Eye (tissue), 1 donor: ENCODE measurements around the gene HIRA.
"Not testable (repeated sequence)": the region's sequence is repeated elsewhere in the genome, so short reads cannot be mapped to it uniquely, and the experiment has no call there.

ENCODE experiments used
- DNase-seq: peaks from one replicate; pipeline ENCODE4 v3.0.0-alpha.2; 2015

HIRA gene

DNA sequence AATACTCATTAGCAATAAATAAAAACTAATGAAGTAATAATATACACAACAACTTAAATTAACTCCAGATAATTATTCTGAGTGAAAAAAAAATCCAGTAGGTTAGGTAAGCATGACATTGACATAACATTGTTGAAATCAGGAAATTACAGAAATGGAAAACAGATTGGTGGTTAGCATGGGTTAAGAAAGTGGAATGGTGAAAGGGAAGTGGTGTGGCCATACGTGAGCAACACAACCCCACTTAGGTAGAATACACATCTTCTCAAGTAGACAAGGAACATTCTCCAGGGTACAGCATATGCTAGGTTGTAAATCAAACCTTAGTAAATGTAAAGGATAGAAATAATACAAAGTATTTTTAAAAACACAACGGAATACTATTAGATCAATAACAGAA is 109.8 kb downstream of the HIRA start:
- no peak for DNase-seq

DNA sequence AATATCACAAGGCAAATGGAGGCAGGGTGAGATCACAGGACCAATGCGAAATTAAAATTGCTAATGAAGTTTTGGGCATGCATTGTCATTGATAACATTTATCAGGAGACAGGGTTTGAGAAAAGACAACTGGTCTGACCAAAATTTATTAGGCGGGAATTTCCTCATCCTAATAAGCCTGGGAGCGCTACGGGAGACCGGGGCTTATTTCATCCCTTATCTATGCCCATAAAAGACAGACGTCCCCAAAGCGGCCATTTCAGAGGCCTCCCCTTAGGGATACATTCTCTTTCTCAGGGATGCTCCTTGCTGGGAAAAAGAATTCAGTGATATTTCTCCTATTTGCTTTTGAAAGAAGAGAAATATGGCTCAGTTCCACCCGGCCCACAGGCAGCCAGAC is 111.4 kb downstream of the HIRA start:
- DNase-seq = not testable (repeated sequence)

DNA sequence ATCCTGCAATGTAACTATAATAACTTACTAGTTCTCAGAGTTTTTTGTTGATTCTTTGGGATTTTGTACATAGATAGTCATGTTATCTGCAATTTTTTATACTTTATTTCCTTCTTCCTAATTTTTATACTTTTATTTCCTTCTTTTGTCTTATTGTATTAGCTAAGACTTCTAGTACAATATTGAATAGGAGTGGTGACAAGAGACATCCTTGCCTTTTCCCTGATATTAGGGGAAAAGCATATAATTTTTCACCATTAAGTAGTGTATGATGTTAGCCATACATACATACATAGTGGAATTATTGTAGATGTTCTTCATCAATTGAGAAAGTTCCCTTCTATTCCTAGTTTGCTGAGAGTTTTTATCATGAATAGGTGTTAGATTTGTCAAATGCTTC is 112.3 kb downstream of the HIRA start:
- DNase-seq = no peak

DNA sequence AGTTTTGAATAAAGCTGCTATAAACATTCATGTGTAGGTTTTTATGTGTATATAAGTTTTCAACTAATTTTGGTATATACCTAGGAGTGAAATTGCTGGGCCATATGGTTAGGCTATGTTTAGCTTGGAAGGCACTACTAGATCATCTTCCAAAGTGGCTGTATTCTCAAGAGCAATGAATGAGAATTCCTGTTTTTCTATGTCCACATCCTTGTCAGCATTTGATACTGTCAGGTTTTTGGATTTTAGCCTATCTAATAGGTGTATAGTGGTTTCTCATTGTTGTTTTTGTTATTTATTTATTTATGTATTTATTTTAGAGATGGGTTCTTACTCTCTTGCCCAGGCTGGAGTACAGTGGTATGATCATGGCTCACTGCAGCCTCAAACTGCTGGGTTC is 113.7 kb downstream of the HIRA start:
- no peak for DNase-seq

DNA sequence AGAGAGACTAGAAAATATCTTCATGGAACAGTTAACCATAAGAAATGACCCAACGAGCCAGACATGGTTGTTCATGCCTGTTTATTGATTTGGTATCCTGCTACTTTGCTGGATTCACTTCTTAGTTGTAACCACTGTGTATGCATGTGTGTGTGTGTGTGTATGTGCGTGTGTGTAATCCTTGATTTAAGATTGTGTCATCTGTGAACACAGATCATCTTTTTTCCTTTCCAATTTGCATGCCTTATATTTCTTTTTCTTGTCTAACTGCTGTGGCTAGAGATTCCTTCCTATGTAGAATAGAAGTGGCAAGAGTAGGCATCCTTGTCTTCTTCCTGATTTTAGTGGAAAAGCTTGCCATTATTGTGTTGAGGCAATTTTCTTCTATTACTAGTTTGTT is 123.7 kb downstream of the HIRA start:
- DNase-seq = no peak

DNA sequence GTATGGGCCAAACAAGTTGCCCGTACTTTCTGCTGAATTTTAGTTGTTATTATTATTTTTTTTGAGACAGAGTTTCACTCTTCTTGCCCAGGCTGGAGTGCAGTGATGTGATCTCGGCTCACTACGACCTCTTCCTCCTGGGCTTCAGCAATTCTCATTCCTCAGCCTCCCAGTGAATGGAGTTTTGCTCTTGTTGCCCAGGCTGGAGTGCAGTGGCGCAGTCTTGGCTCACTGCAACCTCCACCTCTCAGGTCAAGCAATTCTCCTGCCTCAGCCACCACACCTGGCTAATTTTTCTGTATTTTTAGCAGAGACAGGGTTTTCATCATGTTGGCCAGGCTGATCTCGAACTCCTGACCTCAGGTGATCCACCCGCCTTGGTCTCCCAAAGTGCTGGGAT is 125.0 kb downstream of the HIRA start:
- DNase-seq = not testable (repeated sequence)

DNA sequence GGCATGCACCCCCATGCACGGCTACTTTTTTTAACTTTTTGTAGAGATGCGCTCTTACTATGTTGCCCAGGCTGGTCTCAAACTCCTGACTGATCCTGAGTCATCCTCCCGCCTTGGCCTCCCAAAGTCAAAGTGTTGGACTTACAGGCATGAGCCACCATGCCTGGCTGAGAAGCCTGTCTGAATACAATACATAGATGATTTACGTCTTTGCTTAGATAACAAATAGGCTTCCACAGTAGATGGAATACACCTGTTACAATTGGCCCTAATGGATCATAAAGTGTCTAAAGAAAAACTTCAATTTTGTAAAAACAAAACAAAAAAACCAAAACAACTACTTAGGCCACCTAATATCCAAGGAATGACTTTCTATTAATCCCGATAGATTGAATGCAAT is 127.0 kb downstream of the HIRA start:
- no peak for DNase-seq

DNA sequence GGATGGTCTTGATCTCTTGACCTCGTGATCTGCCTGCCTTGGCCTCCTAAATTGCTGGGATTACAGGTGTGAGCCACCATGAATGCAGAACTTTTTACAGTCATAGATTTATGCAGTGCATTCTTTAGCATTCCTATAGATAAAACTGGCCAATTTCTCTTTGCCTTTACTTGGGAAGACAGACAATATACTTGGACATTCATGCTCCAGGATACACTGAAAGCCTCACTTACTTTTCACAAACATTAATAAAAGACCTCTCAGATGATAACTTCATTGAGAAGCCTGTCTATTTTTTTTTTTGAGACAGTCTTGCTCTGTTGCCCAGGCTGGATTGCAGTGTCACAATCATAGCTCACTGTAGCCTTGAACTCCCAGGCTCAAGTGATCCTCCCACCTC is 127.7 kb downstream of the HIRA start:
- no peak for DNase-seq

DNA sequence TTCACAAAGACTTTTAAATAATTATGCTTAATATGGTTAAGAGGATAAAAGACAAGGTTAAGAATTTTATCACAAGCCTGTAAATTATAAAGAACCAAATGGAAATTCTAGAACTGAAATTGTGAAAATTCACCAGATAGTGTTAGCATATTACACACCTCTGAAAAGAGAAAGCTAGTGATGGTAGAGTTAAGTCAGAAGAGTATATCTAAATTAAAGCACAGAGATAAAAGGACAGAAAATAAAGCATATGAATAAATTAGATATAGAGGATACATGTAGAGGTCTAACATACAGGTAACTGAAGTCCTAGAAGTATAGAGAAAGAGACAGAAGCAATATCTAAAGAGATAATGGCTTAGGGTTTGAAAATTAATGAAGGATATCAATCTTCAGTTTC is 135.8 kb downstream of the HIRA start:
- DNase-seq = no peak

DNA sequence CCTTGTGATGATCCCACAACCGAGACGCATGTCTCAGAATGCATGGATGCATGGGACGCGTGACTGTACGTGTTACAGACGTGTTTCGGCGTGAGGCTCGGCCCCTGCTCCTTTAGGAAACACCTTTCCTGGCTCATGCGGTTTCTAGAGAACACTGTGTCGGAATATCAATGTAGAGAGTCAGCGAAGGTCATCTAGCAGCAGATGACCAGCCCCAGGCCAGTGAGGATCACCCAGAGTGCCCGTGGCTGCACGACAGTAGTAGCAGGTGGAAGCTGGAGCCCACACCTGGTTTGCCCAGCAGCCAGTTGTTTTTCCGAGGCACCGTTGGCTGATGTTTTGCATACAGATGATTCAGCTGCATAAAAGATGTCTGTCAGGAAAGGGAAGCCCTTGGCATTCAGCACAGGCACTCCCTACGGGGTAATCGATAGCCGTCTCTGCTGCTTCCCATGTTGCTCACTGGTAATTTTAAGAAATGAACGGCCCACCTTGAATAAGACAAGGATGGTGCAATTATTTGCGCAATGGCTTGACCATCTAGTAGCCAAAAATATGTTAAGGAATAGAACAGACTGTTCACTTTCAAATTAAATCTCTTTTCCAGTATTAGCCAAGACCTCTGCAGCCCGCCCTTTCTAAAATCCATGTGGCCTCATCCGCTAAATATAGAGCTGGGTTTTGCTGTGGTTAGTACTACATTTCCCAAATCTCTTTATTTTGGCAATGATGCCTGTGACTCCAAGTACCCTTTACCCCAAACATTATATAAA is 138.9 kb downstream of the HIRA start:
- peak; percentile 3 for DNase-seq

DNA sequence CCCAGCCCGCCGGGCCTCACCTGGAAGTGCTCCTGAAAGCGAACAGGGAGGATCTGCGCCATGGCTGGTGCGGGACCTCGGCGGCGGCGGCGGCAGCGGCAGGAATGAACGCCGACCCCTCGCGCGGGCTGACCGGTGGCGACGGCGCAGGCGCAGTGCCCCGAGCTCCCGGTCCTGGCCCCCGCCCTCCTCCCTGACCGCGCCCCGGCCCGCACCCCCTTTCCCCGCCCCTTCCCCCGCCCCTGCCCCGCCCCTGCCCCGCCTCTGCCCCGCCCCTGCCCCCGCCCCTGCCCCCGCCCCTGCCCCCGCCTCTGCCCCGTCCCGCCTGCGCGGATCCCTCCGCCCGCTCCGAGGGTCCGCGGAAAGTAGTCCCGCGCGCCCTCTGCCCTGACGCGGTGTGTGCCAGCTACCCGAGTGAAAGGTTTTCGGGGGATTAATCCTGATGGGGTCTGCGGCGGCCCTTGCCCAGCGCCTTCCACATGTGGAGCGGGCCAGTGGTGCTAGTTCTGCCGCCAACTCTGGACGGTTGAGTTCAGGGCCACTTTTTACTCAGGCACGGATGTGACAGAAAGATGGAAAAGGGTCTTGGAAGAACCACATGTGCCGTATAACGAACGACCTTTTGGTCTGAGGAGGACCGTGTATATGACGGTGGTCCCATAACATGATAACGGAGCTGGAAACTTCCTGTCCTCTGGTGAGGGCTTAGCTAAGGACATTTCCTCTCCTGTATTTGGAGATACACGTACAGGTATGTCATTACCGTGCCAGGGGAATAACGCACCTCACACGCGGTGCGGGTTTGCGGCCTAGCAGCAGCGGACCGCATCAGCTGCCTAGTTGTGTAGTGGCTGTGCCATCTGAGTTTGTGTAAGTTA is 139.7 kb downstream of the HIRA start, which contains the start of gene CLTCL1:
Gene CLTCL1 (minus strand): TSS at position 140 of the 878 bp plus-strand sequence. CDS start 78 bp downstream, at position 62.
- DNase-seq = peak; percentile 90

DNA sequence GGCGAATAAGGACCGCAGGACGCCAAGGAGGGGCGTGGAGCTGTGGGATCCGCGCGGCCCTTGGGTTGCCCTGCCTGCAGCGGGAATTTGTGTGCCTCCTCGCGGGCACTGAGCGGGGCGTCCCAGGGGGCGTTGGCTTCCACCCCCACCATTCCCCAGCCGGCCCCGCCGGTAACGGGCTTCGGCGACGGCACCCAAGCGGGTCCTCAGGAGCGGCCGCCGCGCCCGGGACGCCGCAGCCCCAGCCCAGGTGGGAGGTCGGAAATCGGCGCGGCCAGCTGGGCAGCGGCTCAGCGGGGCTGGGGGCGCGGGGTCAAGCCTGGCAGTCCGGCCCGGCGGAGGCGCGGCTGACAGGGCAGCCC is 140.3 kb downstream of the HIRA start:
- no peak for DNase-seq

DNA sequence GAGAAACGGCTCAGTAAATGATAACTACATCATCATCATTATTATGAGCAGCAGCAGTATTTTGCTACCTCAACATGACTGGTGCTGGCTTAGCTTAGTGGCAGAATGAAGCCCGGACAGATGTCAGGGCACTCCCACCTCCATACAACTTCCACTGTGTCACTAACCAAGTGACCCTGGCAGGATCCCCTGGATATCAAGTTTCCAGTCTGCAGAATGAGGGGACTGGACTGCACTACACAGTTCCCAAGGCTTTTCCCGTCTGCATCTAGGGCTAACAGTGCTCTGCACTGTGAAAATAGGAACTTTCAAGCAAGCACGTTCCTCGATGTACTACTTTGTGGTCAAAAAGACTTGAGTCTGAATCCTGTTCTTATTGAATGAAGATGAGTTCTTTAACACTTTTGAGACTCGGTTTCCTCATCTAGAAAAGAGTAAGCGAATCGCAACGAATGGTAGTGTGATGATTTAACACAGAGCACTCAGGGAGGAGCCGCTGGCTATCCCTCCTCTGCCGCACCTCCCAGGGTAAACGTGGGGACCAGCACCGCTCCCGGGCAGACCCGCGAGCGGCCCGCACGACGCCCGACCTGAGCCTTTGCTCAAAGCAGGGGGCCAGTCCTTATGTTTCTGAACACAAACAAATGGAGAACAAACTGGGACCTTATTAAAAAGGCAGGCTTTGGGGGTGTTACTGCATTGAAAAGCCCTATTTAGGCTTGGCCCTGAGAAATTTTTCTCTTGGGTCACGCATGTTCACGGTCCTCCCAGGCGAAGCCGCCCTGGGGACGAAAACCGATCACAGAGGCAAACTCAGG is 140.9 kb downstream of the HIRA start:
- peak; percentile 61 for DNase-seq

DNA sequence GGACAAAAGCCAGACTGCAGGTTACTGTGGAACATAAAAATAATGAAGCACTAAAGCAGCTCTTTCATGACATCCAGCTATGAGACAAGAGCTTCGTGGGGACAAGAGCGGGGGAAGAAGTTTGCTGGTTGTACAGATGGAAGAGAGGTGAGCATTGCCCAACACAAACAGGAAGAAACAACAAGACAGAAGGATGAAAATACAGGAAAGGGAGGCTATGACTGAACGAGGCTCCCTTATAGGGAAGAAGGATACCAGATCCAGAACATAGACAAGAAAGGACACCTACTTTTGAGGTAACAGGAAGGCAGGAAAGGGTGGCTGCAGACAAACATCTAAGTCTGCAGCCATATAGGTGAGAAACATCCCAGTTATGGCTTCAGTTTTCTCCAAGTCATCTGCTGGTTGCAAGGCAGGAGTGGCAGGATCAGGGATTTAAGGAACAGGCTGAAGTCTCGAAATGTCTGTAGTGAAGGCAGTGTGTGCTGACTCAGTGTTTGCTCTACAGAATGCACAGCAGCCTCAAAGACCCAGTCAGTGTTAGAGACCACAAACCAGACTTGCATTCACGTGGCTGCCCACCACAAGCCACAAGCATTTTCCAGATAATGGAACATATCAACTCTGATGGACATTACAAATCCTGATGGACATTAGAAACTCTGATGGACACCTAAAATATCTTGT is 141.9 kb downstream of the HIRA start:
- no peak for DNase-seq

DNA sequence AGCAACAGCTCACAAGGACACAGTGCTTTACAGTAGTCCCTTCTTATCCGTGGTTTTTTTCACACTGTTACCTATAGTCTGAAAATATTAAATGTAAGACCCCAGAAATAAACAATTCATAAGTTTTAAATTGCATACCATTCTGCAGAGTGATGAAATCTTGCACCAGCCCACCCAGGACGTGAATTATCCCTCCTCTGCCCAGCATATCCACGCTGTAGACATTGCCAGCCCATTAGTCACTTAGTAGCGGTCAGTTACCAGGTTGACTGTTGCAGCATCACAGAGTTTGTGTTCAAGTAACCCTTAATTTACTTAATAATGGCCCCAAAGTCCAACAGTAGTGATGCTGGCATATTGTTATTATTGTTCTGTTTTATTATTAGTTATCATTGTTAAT is 143.6 kb downstream of the HIRA start:
- no peak for DNase-seq

DNA sequence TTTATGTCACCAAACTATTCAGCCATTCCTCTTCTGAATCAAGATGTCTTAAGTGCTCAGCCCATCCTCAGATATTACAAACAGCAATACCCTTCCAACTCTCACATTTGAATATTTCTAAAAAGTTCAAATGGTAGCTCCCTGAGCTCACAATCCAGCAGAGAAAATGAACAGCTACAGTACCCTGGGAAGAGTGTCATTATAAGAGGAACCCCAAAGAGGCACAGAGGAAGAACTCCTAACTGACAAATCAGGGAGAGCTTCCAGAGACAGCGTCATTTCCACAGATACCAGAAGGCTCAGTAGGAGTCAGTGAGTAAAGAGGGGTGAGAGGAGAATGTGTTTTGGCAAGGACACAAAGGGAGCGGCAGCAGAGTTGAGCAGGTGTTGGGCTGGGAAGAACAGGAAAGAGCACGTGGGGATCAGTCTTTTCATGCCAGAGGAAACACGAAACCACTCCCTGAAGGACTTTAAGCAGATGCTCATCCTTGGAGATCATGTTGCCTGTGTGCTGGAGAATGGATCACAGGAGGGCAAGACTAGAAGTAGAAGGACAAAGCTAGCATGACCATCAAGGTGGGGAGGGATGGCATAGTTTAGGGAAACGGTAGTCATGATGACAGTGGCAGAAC is 144.3 kb downstream of the HIRA start:
- peak; percentile 26 for DNase-seq

DNA sequence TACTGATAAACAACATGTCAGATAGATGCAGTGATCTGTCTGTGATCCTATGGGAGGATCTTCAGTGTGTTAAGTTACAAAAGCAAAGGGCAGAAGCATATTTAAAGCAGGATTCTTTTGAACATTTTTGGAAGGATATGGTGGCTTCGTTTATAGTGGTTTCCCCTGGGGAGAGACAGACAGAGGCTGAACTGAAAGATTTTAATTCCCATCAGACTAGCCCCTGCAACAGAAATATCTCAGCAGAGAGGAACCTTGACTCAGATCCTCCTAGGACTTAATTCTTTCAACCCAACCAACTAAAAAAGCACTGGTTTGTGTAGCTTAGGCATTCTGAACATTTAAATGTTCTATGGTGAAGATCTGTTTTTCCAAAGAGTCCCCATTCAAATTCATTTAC is 145.7 kb downstream of the HIRA start:
- DNase-seq = no peak
